ENCODE data around the gene RPL37.
"Not testable (repeated sequence)": the region's sequence is repeated elsewhere in the genome, so short reads cannot be mapped to it uniquely, and the experiment has no call there.

RPL37 gene

GRCh38 chr5:40833712-40834229, 1.3 kb downstream of the RPL37 start:
- no peak for DNase-seq

GRCh38 chr5:40832345-40832744, 2.7 kb downstream of the RPL37 start:
- DNase-seq, result no peak

DNA sequence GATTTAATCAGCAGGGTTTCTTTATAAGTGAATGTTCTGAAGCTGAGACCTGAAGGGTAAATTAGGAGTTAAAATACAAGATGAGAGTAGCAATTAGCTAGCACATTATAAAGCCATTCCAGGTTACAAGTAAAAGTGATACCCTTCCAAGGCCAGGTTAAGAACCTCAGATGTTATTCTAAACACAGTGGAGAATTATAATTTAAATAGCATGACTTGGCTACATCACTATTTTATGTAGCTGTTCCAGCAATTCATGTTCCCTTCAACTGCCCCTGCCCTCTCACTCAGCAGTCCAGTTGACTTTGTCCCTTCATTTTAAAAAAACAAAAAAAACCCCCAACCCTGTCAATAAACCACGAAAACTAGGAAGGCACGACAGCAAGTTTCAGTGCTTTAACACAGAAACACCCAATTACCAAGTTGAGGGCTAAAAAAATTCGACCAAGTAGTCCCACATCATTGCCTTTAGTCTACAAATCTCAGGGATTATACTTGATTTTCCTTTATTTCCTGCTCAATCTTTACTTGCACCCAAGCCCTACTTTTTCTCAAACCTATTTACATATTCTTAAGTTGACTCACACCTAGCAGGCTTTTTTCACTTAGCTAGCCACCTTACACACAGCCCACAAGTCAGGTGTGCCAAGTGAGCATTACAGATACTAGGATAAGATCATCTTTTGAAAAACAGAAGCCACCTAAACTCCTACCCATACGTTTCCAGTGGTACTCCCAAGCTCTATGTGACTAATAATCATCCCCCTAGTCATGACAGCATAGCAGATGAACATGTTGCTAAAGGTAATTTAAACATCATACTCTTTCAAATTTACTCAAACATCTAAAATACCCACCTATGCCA, 3.4 kb downstream of the RPL37 start:
- DNase-seq, result no peak

DNA sequence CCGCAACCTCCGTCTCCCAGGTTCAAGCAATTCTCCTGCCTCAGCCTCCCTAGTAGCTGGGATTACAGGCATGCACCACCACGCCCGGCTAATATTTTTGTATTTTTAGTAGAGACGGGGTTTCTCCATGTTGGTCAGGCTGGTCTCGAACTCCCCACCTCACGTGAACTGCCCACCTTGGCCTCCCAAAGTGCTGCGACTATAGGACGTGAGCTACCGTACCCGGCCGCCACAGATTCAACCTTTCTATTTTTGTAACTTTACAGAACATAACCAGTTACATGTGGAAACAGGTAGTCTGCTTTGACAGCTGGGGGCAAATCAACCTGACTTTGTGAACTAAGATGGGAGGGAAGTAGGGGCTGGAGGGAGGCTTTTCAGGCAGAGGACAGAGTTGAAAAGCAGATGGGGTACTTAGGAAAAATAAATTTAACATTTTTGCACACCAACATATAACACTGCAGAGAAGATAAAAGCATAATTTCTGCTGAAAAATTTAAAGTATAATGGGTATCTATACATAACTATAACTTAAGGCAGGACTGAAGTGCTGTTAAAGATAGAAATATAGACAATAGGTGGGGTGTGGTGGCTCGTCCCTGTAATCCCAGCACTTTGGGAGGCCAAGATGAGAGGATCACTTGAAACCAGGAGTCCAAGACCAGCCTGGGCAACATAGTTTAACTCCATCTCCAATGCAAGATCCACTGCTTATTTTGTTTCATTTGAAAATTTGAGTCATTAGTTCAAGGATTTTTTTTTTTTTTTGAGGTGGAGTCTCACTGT, 5.1 kb downstream of the RPL37 start:
- no peak for DNase-seq

GRCh38 chr5:40828690-40829661, 6.0 kb downstream of the RPL37 start:
- no peak for DNase-seq

- DNase-seq, result no peak
These were observed 6.9 kb downstream of the RPL37 start for GRCh38 chr5:40828021-40828631.

DNA sequence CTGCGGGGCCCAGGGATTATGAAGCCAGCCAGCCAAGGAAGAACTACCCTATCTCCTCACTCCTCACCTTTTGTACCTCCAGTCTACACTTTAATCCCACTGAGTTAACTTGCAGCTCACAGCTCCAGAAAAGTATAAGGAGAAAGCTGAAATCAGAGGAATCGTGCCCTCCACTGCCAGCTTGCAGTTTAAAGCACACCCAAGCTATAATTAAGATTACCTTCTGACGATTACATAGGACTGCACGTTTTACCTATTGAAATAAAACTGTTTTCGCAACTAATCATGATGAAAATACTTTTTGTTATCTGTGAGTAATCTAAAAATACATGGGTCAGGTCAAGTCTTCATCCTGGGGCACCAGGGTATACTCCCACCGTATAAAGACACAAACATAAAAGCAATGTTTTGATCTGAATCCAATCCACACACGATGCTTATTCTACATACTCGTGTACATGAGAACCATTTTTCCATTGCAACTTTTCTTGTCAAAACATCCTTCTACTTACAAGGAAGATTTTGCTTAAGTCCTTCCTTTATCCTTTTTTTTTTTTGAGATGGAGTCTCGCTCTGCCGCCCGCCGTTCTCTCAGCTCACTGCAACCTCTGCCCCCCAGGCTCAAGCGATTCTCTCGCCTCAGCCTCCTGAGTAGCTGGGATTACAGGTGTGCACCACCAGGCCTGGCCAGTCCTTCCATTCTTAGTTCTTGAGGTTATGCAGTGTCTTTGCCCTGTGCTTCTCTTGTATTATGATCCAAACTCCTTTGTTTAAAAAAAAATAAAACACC, 7.6 kb downstream of the RPL37 start:
- no peak for DNase-seq

DNA sequence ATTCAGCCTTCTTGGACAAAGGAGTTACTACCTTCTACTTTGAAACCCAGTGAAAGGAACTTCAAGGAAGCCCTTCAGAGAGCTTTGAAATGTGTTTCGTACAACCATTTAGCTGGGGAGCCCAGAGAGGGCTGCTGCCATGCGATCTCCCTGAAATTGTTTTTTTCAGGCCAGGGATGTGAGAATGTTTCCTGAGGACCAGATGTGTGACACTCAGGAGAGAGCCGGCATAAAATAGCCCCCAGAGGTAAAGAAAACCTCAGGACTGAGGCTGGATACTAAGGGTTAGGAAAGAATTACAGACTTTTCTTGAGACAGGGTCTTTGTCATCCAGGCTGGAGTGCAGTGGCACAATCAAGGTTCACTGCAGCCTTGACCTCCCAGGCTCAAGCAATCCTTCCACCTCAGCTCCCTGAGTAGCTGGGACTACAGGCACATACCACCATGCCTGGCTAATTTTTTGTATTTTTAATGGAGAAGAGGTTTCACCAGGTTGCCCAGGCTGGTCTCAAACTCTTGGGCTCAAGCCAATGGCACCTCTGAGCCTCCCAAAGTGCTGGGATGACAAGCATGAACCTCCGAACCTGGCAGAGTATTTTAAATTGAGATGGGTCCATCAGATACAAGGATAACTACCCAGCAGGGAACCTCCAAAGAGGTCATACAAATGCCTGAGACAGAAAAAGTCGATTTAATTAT, 8.4 kb downstream of the RPL37 start:
- no peak for DNase-seq

GRCh38 chr5:40825461-40826043, 9.5 kb downstream of the RPL37 start:
- DNase-seq, result not testable (repeated sequence)

GRCh38 chr5:40823459-40823858, 11.6 kb downstream of the RPL37 start:
- DNase-seq, result no peak

DNA sequence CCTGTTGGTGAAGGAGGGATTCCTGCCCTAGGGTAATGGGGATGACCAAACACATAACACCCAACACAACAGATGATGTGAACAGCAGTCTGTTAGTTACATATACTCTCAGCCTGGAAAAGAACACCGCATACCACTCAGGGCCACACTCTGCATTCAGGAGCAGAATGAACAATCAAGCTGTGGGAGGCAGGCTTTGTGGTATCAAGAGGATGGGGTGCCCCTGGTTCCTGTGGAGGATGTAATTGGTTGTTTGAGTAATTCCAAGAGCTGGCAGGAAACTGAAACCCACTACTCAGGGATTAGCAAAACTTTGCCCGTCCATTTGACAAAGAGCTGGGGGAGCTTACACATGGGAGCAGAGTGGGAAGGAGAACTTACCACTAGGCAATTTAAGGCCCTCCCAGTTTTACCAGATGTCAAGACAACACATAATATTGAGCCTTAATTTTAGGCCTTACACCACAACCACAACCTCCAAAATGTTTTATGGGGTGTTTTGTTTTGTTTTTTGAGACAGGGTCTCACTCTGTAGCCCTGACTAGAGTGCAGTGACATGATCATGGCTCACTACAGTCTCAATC, 21.2 kb downstream of the RPL37 start:
- no peak for DNase-seq

DNA sequence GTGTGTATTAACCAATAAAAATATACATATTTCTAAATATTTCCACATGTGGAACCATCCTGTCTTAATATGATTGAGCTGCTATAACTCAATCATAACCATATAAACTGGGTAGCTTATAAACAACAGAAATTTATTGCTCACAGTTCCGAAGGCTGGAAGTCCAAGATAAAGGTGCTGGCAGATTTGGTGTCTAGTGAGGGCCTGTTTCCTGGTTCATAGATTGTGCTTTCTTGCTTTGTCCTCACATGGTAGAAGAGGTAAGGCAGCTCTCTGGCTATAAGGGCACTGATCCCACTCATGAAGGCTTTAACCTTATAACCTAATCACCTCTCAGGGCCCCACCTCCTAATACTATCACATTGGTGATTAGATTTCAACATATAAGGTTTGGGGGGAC, 22.9 kb downstream of the RPL37 start:
- DNase-seq, result no peak

DNA sequence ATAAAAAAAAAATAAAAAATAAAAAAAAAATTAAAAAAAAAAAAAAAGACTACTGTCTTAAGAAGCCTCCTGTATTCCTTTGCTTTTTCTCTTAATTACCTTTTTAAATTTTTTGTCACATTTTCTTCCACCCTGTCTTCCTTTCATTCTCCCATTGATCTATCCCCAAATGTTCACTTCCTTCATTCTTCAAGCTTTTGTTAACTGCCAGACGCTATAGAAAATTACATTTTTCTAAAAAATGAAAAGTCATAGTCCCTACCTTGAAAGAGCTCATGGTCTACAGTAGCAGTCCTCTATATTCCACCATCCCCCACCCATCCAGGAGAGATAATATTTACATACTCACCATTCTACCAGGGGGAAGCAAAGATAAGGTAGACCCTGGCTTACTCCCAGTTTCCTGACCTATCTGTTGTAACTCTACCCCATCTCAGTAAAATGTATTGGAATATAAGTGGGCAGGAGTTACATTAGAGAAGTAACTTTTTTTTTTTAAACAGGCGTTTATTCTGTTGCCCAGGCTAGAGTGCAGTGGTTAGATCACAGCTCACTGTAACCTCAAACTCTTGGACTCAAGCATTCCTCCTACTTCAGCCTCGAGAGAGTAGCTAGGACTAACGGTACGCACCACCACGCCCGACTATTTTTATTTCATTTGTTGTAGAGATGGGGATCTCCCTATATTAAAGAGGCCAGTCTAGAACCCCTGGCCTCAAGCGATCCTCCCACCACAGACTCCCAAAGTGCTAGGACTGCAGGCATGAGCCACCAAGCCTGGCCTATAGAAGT, 33.1 kb downstream of the RPL37 start:
- no peak for DNase-seq

DNA sequence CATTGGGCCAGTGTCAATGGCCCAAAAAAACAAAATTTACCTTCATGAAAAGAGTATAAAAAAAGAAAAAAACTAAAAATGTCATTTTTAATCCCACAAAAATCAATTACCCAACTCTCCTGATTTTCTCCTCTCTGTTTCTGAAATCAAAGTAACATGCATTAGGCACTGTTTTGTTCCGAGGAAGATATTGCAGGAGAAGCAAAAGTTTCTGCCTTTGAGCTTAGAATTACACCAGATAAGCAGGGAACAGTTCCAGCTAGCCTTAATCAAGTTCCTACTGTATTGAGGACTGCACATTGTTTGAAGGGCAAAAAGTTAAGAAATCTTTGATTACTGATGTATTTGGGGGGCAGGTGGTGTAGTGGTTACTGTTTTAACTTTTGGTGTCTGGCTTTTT, 35.8 kb downstream of the RPL37 start:
- no peak for DNase-seq

GRCh38 chr5:40798801-40799210, 36.2 kb downstream of the RPL37 start:
- DNase-seq, result no peak

GRCh38 chr5:40798012-40798800, 36.8 kb downstream of the RPL37 start, which contains the start of gene PRKAA1:
Gene PRKAA1, minus strand, starts transcription at chr5:40798374. Its CDS starts 185 bp downstream, at chr5:40798189.
- peak; percentile 89 for DNase-seq

DNA sequence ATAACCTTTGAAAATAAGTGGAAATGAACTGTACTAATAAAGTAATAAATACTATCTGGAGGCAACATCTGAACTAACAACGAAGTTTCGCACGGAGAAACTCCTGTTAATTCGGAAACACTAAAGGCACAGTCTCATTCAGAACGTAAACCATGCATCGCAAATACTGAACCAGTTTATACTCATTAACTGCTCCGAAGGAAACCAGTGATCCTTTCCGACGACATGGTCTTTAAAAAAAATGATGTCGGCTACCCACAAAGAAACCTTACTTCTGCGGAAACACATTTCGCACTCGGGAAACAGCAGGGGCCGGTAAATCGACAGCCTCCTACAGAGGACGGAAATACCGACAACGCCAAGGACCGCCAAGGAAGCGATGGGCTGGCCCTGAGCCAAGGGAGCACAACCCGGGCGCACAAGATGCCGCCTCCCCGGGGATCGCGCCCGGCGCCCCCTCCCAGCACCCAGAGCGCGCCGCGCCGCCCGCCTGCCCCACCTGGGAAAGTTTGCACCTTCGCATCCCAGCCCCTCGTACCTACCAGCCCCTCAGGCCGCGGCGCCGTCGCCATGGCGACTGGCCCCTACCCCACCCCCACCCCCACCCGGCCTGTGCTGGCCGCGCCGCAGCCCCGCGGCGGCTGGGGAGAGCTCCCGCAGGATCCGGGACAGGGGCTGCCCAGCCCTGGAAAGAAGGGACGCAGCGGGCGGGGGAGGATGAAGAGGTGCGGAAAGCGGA, 37.6 kb downstream of the RPL37 start:
- DNase-seq, result peak; percentile 79
